Fibroblast of lung (primary cell): Measurements from ENCODE around the gene RPH3AL.

Experiments
- EZH2 ChIP-seq: IDR thresholded peaks from 2 replicates; pipeline ENCODE4 v1.5.1; 2012; ENCODE audit warnings: low read length, control low read depth, mild to moderate bottlenecking; ENCODE audit errors: missing control alignments
- TF ChIP-seq, protein P1 (sequence below), 2 donors: IDR thresholded peaks in 1 of 2; conservative IDR thresholded peaks in 1 of 2; 1 replicate in 1 of 2; 2 replicates in 1 of 2; pipeline ENCODE4 v1.5.1; 2011 to 2012; ENCODE audit warnings: low read length in 2 of 2, control low read depth in 1 of 2, inconsistent platforms in 1 of 2, low read depth in 1 of 2, mild to moderate bottlenecking in 1 of 2

DNA sequence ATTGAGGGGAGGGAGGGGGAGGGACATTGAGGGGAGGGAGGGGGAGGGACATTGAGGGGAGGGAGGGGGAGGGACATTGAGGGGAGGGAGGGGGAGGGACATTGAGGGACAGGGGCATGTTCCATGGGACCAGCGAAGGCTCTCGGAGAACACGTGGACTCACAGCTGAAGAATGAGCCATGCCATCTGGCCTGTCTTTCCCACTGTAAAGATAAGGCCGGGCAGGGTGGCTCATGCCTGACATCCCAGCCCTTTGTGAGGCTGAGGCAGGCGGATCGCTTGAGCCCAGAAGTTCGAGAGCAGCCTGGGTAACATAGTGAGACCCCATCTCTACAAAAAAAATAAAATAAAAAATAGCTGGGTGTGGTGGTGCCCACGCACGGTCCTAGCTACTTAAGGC, 32.5 kb downstream of the RPH3AL start:
- TF ChIP-seq, protein P1, sequence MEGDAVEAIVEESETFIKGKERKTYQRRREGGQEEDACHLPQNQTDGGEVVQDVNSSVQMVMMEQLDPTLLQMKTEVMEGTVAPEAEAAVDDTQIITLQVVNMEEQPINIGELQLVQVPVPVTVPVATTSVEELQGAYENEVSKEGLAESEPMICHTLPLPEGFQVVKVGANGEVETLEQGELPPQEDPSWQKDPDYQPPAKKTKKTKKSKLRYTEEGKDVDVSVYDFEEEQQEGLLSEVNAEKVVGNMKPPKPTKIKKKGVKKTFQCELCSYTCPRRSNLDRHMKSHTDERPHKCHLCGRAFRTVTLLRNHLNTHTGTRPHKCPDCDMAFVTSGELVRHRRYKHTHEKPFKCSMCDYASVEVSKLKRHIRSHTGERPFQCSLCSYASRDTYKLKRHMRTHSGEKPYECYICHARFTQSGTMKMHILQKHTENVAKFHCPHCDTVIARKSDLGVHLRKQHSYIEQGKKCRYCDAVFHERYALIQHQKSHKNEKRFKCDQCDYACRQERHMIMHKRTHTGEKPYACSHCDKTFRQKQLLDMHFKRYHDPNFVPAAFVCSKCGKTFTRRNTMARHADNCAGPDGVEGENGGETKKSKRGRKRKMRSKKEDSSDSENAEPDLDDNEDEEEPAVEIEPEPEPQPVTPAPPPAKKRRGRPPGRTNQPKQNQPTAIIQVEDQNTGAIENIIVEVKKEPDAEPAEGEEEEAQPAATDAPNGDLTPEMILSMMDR (conservative IDR thresholded peaks at IDR 0.05 in 1 of 2, IDR thresholded peaks at IDR 0.05 in 1 of 2; ENCODE audit: low read depth in 1 of 2, low read length in 2 of 2), result no peak
- no peak for TF ChIP-seq EZH2
